Ovary (tissue), 9 donors: Measurements from ENCODE around the gene SLU7. TPM values are rescaled to one million over a fixed set of nuclear protein-coding genes. Genes with fewer than 3 reads are reported as not detected.

Experiments
- DNase-seq, 5 donors: peaks; one replicate each; pipeline ENCODE4 v3.0.0-alpha.2; 2019 to 2020
- H3K27ac ChIP-seq, 2 donors: fragments of 200-600 bp; one replicate each; pipeline versions ENCODE4 v1.5.1 to v1.8.0; 2019 to 2022
- H3K27me3 ChIP-seq: fragments of 200-600 bp; one replicate; pipeline ENCODE4 v1.8.0; 2022
- H3K36me3 ChIP-seq: fragments of 200-600 bp; sonication (generic); one replicate; pipeline ENCODE4 v1.5.1; 2019
- H3K4me1 ChIP-seq: one replicate; pipeline ENCODE4 v1.8.1; 2013; ENCODE audit warnings: mild to moderate bottlenecking, moderate library complexity; ENCODE audit not compliant: insufficient read depth
- H3K4me3 ChIP-seq: fragments of 200-600 bp; sonication (generic); one replicate; pipeline ENCODE4 v1.5.1; 2017
- H3K9me3 ChIP-seq, 2 donors: fragments of 200-600 bp in 1 of 2; sonication (generic) in 1 of 2; one replicate each; pipeline versions ENCODE4 v1.5.1 to v1.8.1; 2013 to 2019; ENCODE audit warnings: mild to moderate bottlenecking in 1 of 2, moderate library complexity in 1 of 2
- CTCF ChIP-seq, 3 donors: fragments of 450-650 bp in 2 of 3; fragments of 200-600 bp in 1 of 3; IDR thresholded peaks; one replicate each; pipeline versions ENCODE4 v1.5.1 to v1.8.0; 2016 to 2022; ENCODE audit warnings: antibody characterized with exemption in 3 of 3, mild to moderate bottlenecking in 1 of 3
- EP300 ChIP-seq: sonication (generic); formaldehyde crosslinking; IDR thresholded peaks from one replicate; pipeline ENCODE4 v1.6.1; 2017; ENCODE audit warnings: antibody characterized with exemption
- POLR2A ChIP-seq: fragments of 450-650 bp; IDR thresholded peaks from one replicate; pipeline ENCODE4 v1.6.1; 2017; ENCODE audit warnings: antibody characterized with exemption, mild to moderate bottlenecking, moderate library complexity
- WGBS, 3 donors: extraction: QIAGEN DNeasy Blood & Tissue Kit in 1 of 3; methylation state at CpG; one replicate each; pipeline versions ENCODE4 v1.1.5 to v1.1.7; 2013 to 2017; 5-methylcytosine and 5-hydroxymethylcytosine counted together
- intact Hi-C, 4 donors: fragments of 100-400 bp; cut with DNase I; formaldehyde crosslinking; loops; one replicate each; pipeline versions ENCODE4 v1.11.0 to v1.15.1; 2022 to 2023
- polyA plus RNA-seq, 2 donors: library from polyadenylated mRNA; stranded (reverse); fragments of 200-250 nt in 1 of 2; fragments of 350-450 nt in 1 of 2; fragmentation: Illumina TruSeq in 1 of 2; extraction: RNeasy Lipid Tissue Mini Kit (QIAGEN cat#74804) in 1 of 2; gene quantifications; one replicate each; pipeline ENCODE4 v1.2.3, GENCODE V29; 2013 to 2014
- total RNA-seq, 7 donors: library from RNA; depleted of rRNA in 2 of 7; stranded (reverse); fragments of >200 nt in 2 of 7; fragmentation: NEBNext Ultra II Directional in 3 of 7; extraction: Animal tissue kit (Norgen Biotek cat#: 25700) in 3 of 7; gene quantifications; one replicate each; pipeline versions ENCODE4 v1.1.0 to v1.2.4, GENCODE V29; 2016 to 2023
- donor health status: DM: no; HTN: no; CAD: no; lungs with moderate emphysema.
- donor health status: DM: no; HTN: no; CAD: no.
- donor health status: Bipolar disorder and iron deficiency.
- donor health status: DM: yes; HTN: yes; CAD: no.
- donor health status: DM: no; HTN: no; CAD: no.
- donor health status: DM: yes; HTN: yes; CAD: no.

The SLU7 gene
- total and polyA plus RNA-seq, 9 donors, result 25.8 to 53.7 (median 32.5) TPM

GRCh38 chr5:160353379-160353778 is 65.5 kb downstream of the SLU7 start:
- H3K27me3 ChIP-seq, result no peaks in the 10 kb centered on the region
- H3K27ac ChIP-seq, result no peak overlapping the region
- H3K9me3 ChIP-seq, result no peaks in the 10 kb centered on the region
- intact Hi-C loops, result no loop called here
- DNase-seq, result no peak
- no peak for TF ChIP-seq EP300
- TF ChIP-seq POLR2A, result no peak
- no peak for TF ChIP-seq CTCF (IDR thresholded peaks at IDR 0.05)
- no peak overlapping the region for H3K4me3 ChIP-seq
- WGBS, 3 donors, result 74 to 92% (median 91%) methylated on average over 8 of the region's 8 CpGs
- no peaks in the 10 kb centered on the region for H3K36me3 ChIP-seq
- H3K4me1 ChIP-seq, result no peaks in the 10 kb centered on the region

- no peak for DNase-seq
- WGBS, 3 donors, result 96 to 99% (median 97%) methylated on average over 4 of the region's 4 CpGs
- H3K36me3 ChIP-seq, result no peaks in the 10 kb centered on the region
- no peak overlapping the region for H3K27ac ChIP-seq
- intact Hi-C loops, result no loop called here
- no peaks in the 10 kb centered on the region for H3K9me3 ChIP-seq
- H3K4me3 ChIP-seq, result no peak overlapping the region
- no peaks in the 10 kb centered on the region for H3K4me1 ChIP-seq
- TF ChIP-seq EP300, result no peak
- no peak for TF ChIP-seq CTCF (IDR thresholded peaks at IDR 0.05)
- TF ChIP-seq POLR2A, result no peak
- no peaks in the 10 kb centered on the region for H3K27me3 ChIP-seq
These were observed 66.6 kb downstream of the SLU7 start for GRCh38 chr5:160352308-160352707.

Other genes with a start within 250 kb of the SLU7 start
- 10 to 100 TPM in 1 of 7 donors, under 1 TPM in 2, not detected in 4; 0.83 to 10.6 (median 1.00) TPM for gene FABP6, start 189.6 kb downstream of the SLU7 start, total RNA-seq
- 1 to 10 TPM in 1 of 2 donors, not detected in 1; 4.5 TPM for gene FABP6, start 189.6 kb downstream of the SLU7 start, polyA plus RNA-seq
- gene CCNJL, start 106.5 kb downstream of the SLU7 start, total RNA-seq, result 10 to 100 TPM in 2 of 7 donors, 1 to 10 TPM in 5; 3.8 to 11.8 (median 6.8) TPM
- gene CCNJL, start 106.5 kb downstream of the SLU7 start, polyA plus RNA-seq, result 1 to 10 TPM; 3.4 to 4.7 TPM
- gene C1QTNF2, start 48.5 kb downstream of the SLU7 start, total RNA-seq, result 1 to 10 TPM in 2 of 7 donors, under 1 TPM in 4, not detected in 1; 0.25 to 3.7 (median 0.64) TPM
- 1 to 10 TPM; 1.7 to 2.6 TPM for gene C1QTNF2, start 48.5 kb downstream of the SLU7 start, polyA plus RNA-seq
- 10 to 100 TPM in 4 of 7 donors, 1 to 10 TPM in 3; 4.8 to 14.3 (median 10.1) TPM for gene FAM200C, start 19.0 kb downstream of the SLU7 start, total RNA-seq
- gene FAM200C, start 19.0 kb downstream of the SLU7 start, polyA plus RNA-seq, result 1 to 10 TPM; 5.4 to 7.9 TPM
- gene PTTG1, start 2.8 kb upstream of the SLU7 start, total RNA-seq, result 10 to 100 TPM in 1 of 7 donors, 1 to 10 TPM in 3, under 1 TPM in 2, not detected in 1; 0.77 to 12.9 (median 2.7) TPM
- gene PTTG1, start 2.8 kb upstream of the SLU7 start, polyA plus RNA-seq, result 10 to 100 TPM in 1 of 2 donors, 1 to 10 TPM in 1; 4.0 to 10.2 TPM